ENCODE data around the gene PLEKHA6.

- TF ChIP-seq POLR2A (IDR thresholded peaks at IDR 0.05): no peak
- no peak for TF ChIP-seq CTCF (IDR thresholded peaks at IDR 0.05)
- no peak for TF ChIP-seq EP300 (IDR thresholded peaks at IDR 0.05)
- TF ChIP-seq POLR2AphosphoS5 (IDR thresholded peaks at IDR 0.05): no peak
Observed at GRCh38 chr1:204263254-204263910, 96.3 kb downstream of the PLEKHA6 start.
